ENCODE measurements around the gene CDKN2B-AS1.

CDKN2B-AS1 gene

DNA sequence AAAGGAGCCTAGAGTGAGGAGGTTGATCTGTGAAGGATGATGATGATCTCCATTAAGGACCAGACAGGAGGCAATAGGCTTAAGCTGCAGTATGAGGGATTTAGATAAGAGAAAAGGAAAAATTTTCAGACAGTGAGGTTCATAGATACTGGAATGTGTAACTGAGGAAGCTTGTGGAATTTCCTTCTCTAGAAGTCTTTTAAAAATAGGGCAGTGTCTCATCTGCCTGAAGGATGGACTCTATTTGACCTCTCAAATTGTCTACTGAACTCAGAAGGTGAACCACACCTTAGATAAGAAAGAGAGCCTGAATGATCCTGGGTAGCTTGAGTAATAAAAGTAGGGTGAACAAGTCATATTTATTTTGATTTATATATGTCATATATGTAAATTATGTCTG lies 162.7 kb downstream of the CDKN2B-AS1 start:
- DNase-seq (ENCODE audit: low read depth): no peak

- no peak for DNase-seq (ENCODE audit: low read depth)
Measured at GRCh38 chr9:22157828-22158227, 163.2 kb downstream of the CDKN2B-AS1 start.

DNA sequence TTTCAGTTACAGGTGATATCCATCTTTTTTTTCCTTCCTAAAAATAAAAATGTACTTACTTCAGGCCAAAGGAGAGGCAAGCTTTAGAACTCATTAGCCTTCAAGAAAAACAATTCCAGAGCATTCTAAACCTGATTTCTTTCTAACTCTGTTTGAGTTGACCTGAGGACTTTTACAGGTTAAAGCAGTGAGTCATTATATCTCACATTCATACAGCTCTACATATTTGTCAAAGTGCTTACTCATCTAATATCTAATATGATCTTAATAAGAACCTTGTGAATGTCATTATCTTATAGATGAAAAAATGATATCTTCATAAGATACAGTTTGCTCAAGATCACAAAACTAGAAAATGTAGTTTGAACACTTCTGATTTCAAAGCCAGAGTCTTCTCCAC lies 163.7 kb downstream of the CDKN2B-AS1 start:
- DNase-seq (ENCODE audit: low read depth): no peak

- no peak for DNase-seq (ENCODE audit: low read depth)
Measured at GRCh38 chr9:22158927-22159346, 164.3 kb downstream of the CDKN2B-AS1 start.

DNA sequence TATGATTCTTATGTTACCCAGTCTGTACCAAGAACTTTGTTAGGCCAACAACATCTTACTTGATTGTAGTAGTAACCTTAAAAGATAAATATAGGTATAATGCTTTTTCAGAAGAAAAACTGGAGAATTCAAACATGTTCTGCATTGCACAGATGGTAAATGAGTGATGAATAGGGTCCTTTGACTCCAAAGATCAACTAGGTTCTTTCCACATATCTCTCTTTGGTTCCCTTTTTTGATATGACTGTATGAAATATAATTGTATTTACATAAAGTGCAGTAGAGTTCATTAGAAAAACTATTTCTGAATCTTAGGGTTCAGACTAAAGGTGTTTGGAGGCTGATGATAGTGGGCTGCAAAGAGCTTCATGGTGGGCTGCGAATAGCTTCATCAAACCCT lies 165.0 kb downstream of the CDKN2B-AS1 start:
- DNase-seq (ENCODE audit: low read depth): no peak

- no peak for DNase-seq (ENCODE audit: low read depth)
Measured at GRCh38 chr9:22160221-22160620, 165.6 kb downstream of the CDKN2B-AS1 start.

GRCh38 chr9:22165144-22165543 lies 170.6 kb downstream of the CDKN2B-AS1 start:
- no peak for DNase-seq (ENCODE audit: low read depth)

- DNase-seq (ENCODE audit: low read depth): no peak
Measured at GRCh38 chr9:22169243-22169642, 174.7 kb downstream of the CDKN2B-AS1 start.

- DNase-seq (ENCODE audit: low read depth): no peak
Measured at GRCh38 chr9:22169727-22170503, 175.3 kb downstream of the CDKN2B-AS1 start.
